Muscle layer of colon (tissue), 2 donors: ENCODE results near the gene PMM2.
"Not testable (repeated sequence)": the region's sequence is repeated elsewhere in the genome, so short reads cannot be mapped to it uniquely, and the experiment has no call there.

Experiments
- H3K27ac ChIP-seq: one replicate; pipeline ENCODE4 v1.7.0; 2013; ENCODE audit warnings: low read depth, mild to moderate bottlenecking, low read length, moderate library complexity
- H3K27me3 ChIP-seq, 2 donors: one replicate each; pipeline ENCODE4 v1.7.0; 2013; ENCODE audit warnings: low read length in 2 of 2, mild to moderate bottlenecking in 2 of 2; ENCODE audit not compliant: insufficient read depth in 2 of 2, control insufficient read depth in 1 of 2
- H3K36me3 ChIP-seq: one replicate; pipeline ENCODE4 v1.7.0; 2013; ENCODE audit warnings: mild to moderate bottlenecking, low read length; ENCODE audit not compliant: insufficient read depth
- H3K4me1 ChIP-seq: one replicate; pipeline ENCODE4 v1.7.0; 2013; ENCODE audit warnings: mild to moderate bottlenecking, low read length; ENCODE audit not compliant: insufficient read depth
- H3K4me3 ChIP-seq, 2 donors: one replicate each; pipeline ENCODE4 v1.7.0; 2013; ENCODE audit warnings: low read length in 2 of 2, low read depth in 1 of 2, mild to moderate bottlenecking in 1 of 2, moderate library complexity in 1 of 2
- H3K9ac ChIP-seq: one replicate; pipeline ENCODE4 v1.7.0; 2013; ENCODE audit warnings: low read length
- H3K9me3 ChIP-seq: one replicate; pipeline ENCODE4 v1.7.0; 2013; ENCODE audit warnings: mild to moderate bottlenecking, low read length
- donor health status: abdominal sarcoma.
- donor health status: Adenocarcinoma of cecum.

Gene PMM2

GRCh38 chr16:8797364-8798173 lies at the start of gene PMM2, which contains the start of gene TMEM186:
Gene PMM2, plus strand, starts transcription at chr16:8797839. Its CDS starts 44 bp downstream, at chr16:8797883.
Gene TMEM186, minus strand, starts transcription at chr16:8797639. Its CDS starts 25 bp downstream, at chr16:8797614.
- H3K4me3 ChIP-seq: peak within 1 kb of the TSS; percentile 84 to 98
- H3K9ac ChIP-seq: peak within 1 kb of the TSS; percentile 75
- no peaks in the 10 kb centered on the region for H3K27me3 ChIP-seq
- no peaks in the 10 kb centered on the region for H3K9me3 ChIP-seq
- peaks cover 21% of the 10 kb centered on the region for H3K4me1 ChIP-seq
- H3K27ac ChIP-seq: peak within 1 kb of the TSS; percentile 67
- H3K36me3 ChIP-seq: peaks cover 11% of the 10 kb centered on the region

GRCh38 chr16:8748944-8749343 lies 48.7 kb upstream of the PMM2 start:
- H3K9me3 ChIP-seq, H3K36me3 ChIP-seq, H3K27me3 ChIP-seq, H3K9ac ChIP-seq, H3K27ac ChIP-seq, H3K4me1 ChIP-seq, H3K4me3 ChIP-seq: not testable (repeated sequence)

GRCh38 chr16:8751481-8752311 lies 45.9 kb upstream of the PMM2 start:
- no peak overlapping the region for H3K9ac ChIP-seq
- H3K27ac ChIP-seq: no peak overlapping the region
- no peaks in the 10 kb centered on the region for H3K4me1 ChIP-seq
- no peaks in the 10 kb centered on the region for H3K36me3 ChIP-seq
- H3K4me3 ChIP-seq: no peak overlapping the region
- H3K9me3 ChIP-seq: no peaks in the 10 kb centered on the region
- no peaks in the 10 kb centered on the region for H3K27me3 ChIP-seq

GRCh38 chr16:8752706-8753105 lies 44.9 kb upstream of the PMM2 start:
- Histone ChIP-seq H3K27ac (no peak overlapping the region), H3K36me3 (no peaks in the 10 kb centered on the region), H3K4me1 (no peaks in the 10 kb centered on the region), H3K9me3 (no peaks in the 10 kb centered on the region), H3K9ac (no peak overlapping the region), H3K4me3 (no peak overlapping the region), H3K27me3 (no peaks in the 10 kb centered on the region)

GRCh38 chr16:8753416-8754054 lies 44.1 kb upstream of the PMM2 start:
- Histone ChIP-seq H3K27ac (no peak overlapping the region), H3K4me1 (no peaks in the 10 kb centered on the region), H3K36me3 (no peaks in the 10 kb centered on the region), H3K4me3 (no peak overlapping the region), H3K9ac (no peak overlapping the region), H3K9me3 (no peaks in the 10 kb centered on the region), H3K27me3 (no peaks in the 10 kb centered on the region)

- no peaks in the 10 kb centered on the region for H3K36me3 ChIP-seq
- H3K9me3 ChIP-seq: no peaks in the 10 kb centered on the region
- H3K4me1 ChIP-seq: no peaks in the 10 kb centered on the region
Observed at GRCh38 chr16:8756755-8757154, 40.9 kb upstream of the PMM2 start.

GRCh38 chr16:8758022-8758421 lies 39.6 kb upstream of the PMM2 start:
- Histone ChIP-seq H3K27ac (no peak overlapping the region), H3K9ac (no peak overlapping the region), H3K36me3 (no peaks in the 10 kb centered on the region), H3K27me3 (no peaks in the 10 kb centered on the region), H3K9me3 (no peaks in the 10 kb centered on the region), H3K4me1 (no peaks in the 10 kb centered on the region), H3K4me3 (no peak overlapping the region)

More at GRCh38 chr16:8756755-8757154, 40.9 kb upstream of the PMM2 start:
- no peak overlapping the region for H3K4me3 ChIP-seq
- no peak overlapping the region for H3K27ac ChIP-seq
- H3K27me3 ChIP-seq: no peaks in the 10 kb centered on the region
- H3K9ac ChIP-seq: no peak overlapping the region

GRCh38 chr16:8760021-8760420 lies 37.6 kb upstream of the PMM2 start:
- no peaks in the 10 kb centered on the region for H3K36me3 ChIP-seq
- H3K27ac ChIP-seq: no peak overlapping the region
- no peak overlapping the region for H3K9ac ChIP-seq
- no peak overlapping the region for H3K4me3 ChIP-seq
- no peaks in the 10 kb centered on the region for H3K27me3 ChIP-seq
- no peaks in the 10 kb centered on the region for H3K4me1 ChIP-seq
- no peaks in the 10 kb centered on the region for H3K9me3 ChIP-seq

GRCh38 chr16:8761078-8761477 lies 36.6 kb upstream of the PMM2 start:
- Histone ChIP-seq H3K4me3 (no peak overlapping the region), H3K36me3 (no peaks in the 10 kb centered on the region), H3K9ac (no peak overlapping the region), H3K27me3 (no peaks in the 10 kb centered on the region), H3K4me1 (no peaks in the 10 kb centered on the region), H3K9me3 (no peaks in the 10 kb centered on the region), H3K27ac (no peak overlapping the region)

GRCh38 chr16:8762254-8762653 lies 35.4 kb upstream of the PMM2 start:
- Histone ChIP-seq H3K4me3 (no peak overlapping the region), H3K27me3 (no peaks in the 10 kb centered on the region), H3K9ac (no peak overlapping the region), H3K9me3 (no peaks in the 10 kb centered on the region), H3K27ac (no peak overlapping the region), H3K36me3 (no peaks in the 10 kb centered on the region), H3K4me1 (no peaks in the 10 kb centered on the region)

GRCh38 chr16:8763083-8763482 lies 34.6 kb upstream of the PMM2 start:
- Histone ChIP-seq H3K9me3 (no peaks in the 10 kb centered on the region), H3K27me3 (no peaks in the 10 kb centered on the region), H3K4me1 (no peaks in the 10 kb centered on the region), H3K36me3 (no peaks in the 10 kb centered on the region), H3K4me3 (no peak overlapping the region), H3K27ac (no peak overlapping the region), H3K9ac (no peak overlapping the region)
